ENCODE data around the gene SEC31A.

- TF ChIP-seq EP300 (IDR thresholded peaks at IDR 0.05): no peak
- no peak for TF ChIP-seq CTCF (IDR thresholded peaks at IDR 0.05)
- no peak for TF ChIP-seq POLR2A (IDR thresholded peaks at IDR 0.05)
- TF ChIP-seq POLR2AphosphoS5 (IDR thresholded peaks at IDR 0.05): no peak
These were observed 100.8 kb downstream of the SEC31A start for GRCh38 chr4:82790060-82790660.
